Glomerular visceral epithelial cell (primary cell): ENCODE data around the gene ZFR2.
"Not testable (repeated sequence)": the region's sequence is repeated elsewhere in the genome, so short reads cannot be mapped to it uniquely, and the experiment has no call there.

Experiments
- DNase-seq: peaks from one replicate; pipeline ENCODE4 v3.0.0-alpha.2; 2016; ENCODE audit errors: extremely low spot score

The ZFR2 gene

DNA sequence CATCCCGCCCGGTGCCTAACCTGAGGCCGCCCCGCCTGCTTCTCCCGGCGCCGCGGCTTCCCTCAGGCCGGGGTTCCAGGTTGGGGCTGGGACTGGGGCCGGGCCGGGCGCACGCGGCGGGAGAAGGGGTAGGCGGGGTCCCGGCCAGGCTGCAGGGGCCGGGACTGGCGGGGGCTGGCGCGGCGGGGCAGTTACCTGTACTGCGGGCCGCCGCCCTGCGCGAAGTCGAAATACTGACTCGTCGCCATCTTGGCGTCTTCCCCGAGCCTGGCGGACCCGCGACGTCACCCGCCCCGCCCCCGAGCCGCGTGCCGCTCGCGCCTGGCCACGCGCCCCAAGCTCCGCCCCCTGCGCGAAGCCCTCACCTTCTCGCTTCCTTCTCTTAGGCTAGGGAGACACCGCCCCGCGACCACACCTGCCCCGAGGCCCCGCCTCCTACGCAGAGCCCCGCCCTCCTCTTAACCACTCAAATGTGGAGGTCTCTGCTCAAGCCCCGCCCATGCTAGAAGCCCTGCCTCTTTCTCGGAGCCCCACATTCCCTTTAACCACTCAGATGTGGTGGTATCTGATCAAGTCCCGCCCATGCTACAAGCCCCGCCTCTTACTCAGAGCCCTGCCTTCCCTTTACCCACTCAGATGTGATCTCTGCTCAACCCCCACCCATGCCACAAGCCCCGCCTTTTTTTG, at the start of gene ZFR2:
ZFR2 (minus strand) TSS at position 269 of the 687 bp plus-strand sequence; CDS start at position 248, 21 bp downstream.
- no peak for DNase-seq

GRCh38 chr19:3916033-3916432, 47.2 kb upstream of the ZFR2 start:
- DNase-seq: no peak

- DNase-seq: no peak
Measured at GRCh38 chr19:3914199-3914598, 45.4 kb upstream of the ZFR2 start.

- no peak for DNase-seq
Measured at GRCh38 chr19:3910105-3910504, 41.3 kb upstream of the ZFR2 start.

DNA sequence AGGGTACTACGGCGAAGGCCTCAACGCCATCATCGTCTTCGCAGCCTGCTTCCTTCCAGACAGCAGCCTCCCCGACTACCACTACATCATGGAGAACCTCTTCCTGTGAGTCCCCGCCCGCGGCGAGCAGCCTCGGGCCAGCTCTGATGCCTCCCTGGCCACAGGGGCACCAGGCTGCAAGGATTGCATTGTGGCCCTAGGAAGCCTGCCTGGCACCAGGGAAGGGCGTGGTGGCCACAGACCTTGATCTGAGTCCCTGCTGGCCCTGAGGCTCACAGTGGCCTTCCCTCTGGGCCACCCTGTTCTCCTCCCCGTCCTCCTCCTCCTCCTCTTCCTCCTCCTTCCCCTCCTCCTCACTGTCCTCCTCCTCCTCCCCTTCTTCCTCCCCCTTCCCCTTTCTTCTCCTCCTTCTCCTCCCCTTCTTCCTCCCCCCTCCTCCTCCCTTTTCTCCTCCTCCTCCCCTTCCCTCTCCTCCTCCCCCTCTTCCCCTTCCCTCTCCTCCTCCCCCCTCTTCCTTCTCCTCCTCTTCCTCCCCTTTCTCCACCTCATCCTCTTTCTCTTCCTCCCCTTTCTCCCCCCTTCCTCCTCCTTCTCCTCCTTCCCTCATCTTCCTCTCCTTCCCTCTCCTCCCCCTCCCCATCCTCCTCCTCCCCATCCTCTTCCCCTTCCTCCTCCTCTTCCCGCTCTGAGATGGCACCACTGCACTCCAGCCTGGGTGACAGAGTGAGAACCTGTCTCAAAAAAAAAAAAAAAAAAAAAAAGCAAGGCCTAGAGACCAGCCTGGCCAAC, 39.6 kb upstream of the ZFR2 start:
- no peak for DNase-seq

DNA sequence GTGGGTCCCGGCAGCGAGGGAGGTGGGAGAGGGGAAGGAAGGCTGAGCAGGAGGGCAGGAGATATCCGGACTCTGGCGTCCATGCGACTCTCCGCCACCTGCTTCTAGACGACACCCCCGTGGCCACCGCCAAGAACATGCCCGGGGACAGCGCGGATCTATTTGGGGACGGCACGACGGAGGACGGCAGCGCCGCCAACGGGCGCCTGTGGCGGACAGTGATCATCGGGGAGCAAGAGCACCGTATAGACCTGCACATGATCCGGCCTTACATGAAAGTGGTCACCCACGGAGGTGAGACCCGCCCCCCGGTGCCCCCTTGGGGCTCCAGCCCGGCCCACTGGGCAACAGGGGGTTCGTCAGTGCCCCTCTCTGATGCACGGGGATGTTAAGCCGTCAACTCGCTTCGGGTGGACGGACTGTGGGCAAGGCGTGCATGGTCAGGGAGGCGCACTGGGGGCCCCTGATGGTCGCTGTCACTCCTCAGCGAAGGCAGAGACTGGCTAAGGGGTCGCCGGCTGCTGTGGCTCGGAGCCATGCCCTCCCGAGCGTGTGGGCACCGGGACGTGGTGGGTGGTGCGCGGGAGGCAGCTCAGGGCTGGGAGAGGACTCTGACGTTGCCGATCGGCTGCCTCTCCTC, 38.9 kb upstream of the ZFR2 start:
- no peak for DNase-seq

- DNase-seq: no peak
Measured at GRCh38 chr19:3904233-3904632, 35.4 kb upstream of the ZFR2 start.

GRCh38 chr19:3902317-3902973, 33.6 kb upstream of the ZFR2 start:
- DNase-seq: no peak

GRCh38 chr19:3899531-3900294, 30.9 kb upstream of the ZFR2 start:
- DNase-seq: no peak

- DNase-seq: no peak
Measured at GRCh38 chr19:3898426-3898825, 29.6 kb upstream of the ZFR2 start.

DNA sequence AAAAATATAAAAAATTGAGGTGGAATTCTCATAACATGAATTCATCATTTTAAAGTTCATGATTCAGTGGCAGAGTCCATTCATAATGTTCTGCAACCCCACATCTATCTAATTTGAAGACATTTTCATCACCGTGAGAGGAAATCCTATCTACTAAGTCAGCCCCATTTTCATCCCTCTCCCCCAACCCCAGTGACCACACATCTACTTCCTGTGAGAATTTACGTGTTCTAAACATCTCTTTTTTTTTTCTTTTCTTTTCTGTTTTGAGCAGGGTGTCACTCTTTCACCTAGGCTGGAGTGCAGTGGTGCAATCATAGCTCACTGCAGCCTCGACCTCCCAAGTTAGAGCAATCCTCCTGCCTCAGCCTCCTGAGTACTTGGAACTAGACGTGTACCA, 29.1 kb upstream of the ZFR2 start:
- no peak for DNase-seq

- no peak for DNase-seq
Measured at GRCh38 chr19:3895788-3896187, 26.9 kb upstream of the ZFR2 start.

- DNase-seq: not testable (repeated sequence)
Measured at GRCh38 chr19:3894959-3895358, 26.1 kb upstream of the ZFR2 start.

DNA sequence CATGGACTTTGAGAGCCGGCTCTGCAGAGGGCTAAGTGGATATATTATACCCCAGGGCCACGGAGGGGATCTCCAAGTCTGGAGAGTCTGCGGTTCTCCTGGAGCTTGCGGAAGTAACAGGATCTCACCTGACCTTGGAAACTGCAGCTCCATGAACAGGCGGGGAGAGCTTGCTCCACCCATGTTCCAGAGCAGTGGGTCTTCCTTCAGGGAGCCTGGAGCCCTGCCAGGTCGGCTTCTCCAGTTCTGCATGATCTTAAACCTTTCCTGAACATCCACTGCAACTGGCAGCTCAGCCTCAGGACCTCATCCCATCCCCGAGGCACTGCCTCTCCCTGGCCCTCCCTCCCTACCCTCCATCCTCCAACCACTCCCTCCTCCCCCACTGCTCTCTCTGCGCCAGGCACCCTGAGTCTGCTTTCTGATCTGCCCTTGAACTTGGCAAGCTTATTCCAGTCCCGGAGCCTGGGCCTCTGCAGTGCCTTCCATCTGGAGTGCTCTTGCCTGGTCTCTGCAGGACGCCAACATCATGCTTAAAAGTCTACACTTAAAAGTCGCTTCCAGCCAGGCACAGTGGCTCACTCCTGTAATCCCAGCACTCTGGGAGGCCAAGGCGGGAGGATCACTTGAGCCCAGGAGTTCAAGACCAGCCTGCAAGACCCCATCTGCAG, 24.8 kb upstream of the ZFR2 start:
- no peak for DNase-seq

- DNase-seq: no peak
Measured at GRCh38 chr19:3890591-3890990, 21.8 kb upstream of the ZFR2 start.

GRCh38 chr19:3882041-3882384, 13.2 kb upstream of the ZFR2 start:
- no peak for DNase-seq

- no peak for DNase-seq
Measured at GRCh38 chr19:3881272-3882040, 12.6 kb upstream of the ZFR2 start.

DNA sequence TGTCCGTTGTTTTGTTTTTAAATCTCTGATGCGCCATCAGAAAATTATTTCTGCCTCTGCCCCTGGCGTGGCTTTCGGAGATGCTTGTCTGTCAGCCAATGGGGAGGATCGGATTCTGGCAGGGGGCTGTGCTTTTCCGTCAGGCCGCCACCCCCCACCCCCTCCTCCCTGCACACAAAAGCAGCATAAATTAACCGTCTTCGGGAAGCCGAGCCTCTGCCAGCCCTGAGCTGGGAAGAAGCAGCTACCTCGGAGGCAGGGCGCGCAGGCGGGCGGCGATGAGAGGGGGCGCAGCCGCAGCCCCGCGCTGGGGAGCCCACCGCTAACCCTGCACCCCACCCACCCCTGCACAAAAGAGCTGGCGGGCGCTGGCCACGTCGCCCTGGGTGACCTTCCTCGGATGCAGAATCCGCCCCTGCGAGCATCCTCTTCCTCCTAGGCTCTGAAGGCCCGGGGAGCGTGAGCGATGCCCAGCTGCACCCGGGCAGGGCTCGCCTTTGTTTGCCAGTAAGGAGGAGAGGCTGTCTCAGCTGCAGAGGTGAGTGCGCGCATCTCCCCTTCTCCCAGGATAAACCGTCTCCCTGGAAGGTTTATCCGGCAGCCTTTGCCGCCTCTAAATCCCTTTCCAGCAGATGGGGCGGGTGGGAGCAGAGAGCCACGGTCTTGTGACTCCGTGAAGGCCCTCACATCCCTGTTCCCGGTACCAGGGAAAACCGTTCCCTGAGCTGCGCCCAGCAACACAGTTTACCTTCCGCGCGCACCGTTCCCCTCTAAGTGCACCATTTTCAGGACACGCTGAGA, 11.8 kb upstream of the ZFR2 start, which contains the start of gene ATCAY:
ATCAY (plus strand) TSS at position 215 of the 801 bp plus-strand sequence. CDS start 5,083 bp downstream, outside the sequence.
- no peak for DNase-seq

- DNase-seq: no peak
Measured at GRCh38 chr19:3879656-3880055, 10.8 kb upstream of the ZFR2 start.
